WTC11 (cell line): Measurements from ENCODE around the gene ZNF683. TPM values are rescaled to one million over a fixed set of nuclear protein-coding genes. Genes with fewer than 3 reads are reported as not detected.

Experiments used
- ATAC-seq: fragments of 200-7000 bp; cut with Tn5 transposase; 2 replicates; pipeline ENCODE4 v1.10.0; 2021; ENCODE audit warnings: mild to moderate bottlenecking, moderate library complexity
- CTCF ChIA-PET: fragments of 300-600 bp; sonication (Branson Sonifier 250); formaldehyde crosslinking; loops from one replicate; lab custom pipeline; 2021; ENCODE audit warnings: antibody characterized with exemption; lab: Charles Lee
- POLR2A ChIA-PET: fragments of 350-600 bp; sonication (Branson Sonifier 250); formaldehyde crosslinking; loops from one replicate; lab custom pipeline; 2021; ENCODE audit warnings: antibody characterized with exemption; lab: Charles Lee
- DNase-seq: peaks from one replicate; pipeline ENCODE4 v3.0.0; 2021; ENCODE audit warnings: low spot score
- H3K27ac Mint-ChIP-seq: 2 replicates; pipeline ENCODE4 v1.8.0; 2021; ENCODE audit warnings: mixed read lengths
- H3K27me3 Mint-ChIP-seq: 2 replicates; pipeline ENCODE4 v1.8.0; 2021; ENCODE audit warnings: low read depth, mild to moderate bottlenecking, moderate library complexity, mixed read lengths
- H3K36me3 Mint-ChIP-seq: 2 replicates; pipeline ENCODE4 v1.8.0; 2021; ENCODE audit warnings: mixed read lengths
- H3K4me1 Mint-ChIP-seq: 2 replicates; pipeline ENCODE4 v1.8.0; 2022; ENCODE audit warnings: mixed read lengths
- H3K4me3 Mint-ChIP-seq: 2 replicates; pipeline ENCODE4 v1.8.0; 2021; ENCODE audit warnings: mild to moderate bottlenecking, moderate library complexity, mixed read lengths
- H3K9me3 Mint-ChIP-seq: 2 replicates; pipeline ENCODE4 v1.8.0; 2021; ENCODE audit warnings: mixed read lengths
- ATF3 ChIP-seq: sonication (generic); formaldehyde crosslinking; conservative IDR thresholded peaks from 2 replicates; pipeline ENCODE4 v1.8.1; 2022; ENCODE audit warnings: mild to moderate bottlenecking, missing genetic modification reagents
- CTCF ChIP-seq: fragments of 200-600 bp; IDR thresholded peaks from 2 replicates; pipeline ENCODE4 v1.8.0; 2022; ENCODE audit warnings: antibody characterized with exemption
- ESRRA ChIP-seq: sonication (generic); formaldehyde crosslinking; IDR thresholded peaks from 2 replicates; pipeline ENCODE4 v1.8.1; 2022; ENCODE audit warnings: mild to moderate bottlenecking, missing genetic modification reagents, borderline replicate concordance
- FOXK1 ChIP-seq: sonication (generic); formaldehyde crosslinking; IDR thresholded peaks from 2 replicates; pipeline ENCODE4 v1.8.0; 2022; ENCODE audit warnings: mild to moderate bottlenecking, moderate library complexity, missing genetic modification reagents
- HMGXB4 ChIP-seq: sonication (generic); formaldehyde crosslinking; IDR thresholded peaks from 2 replicates; pipeline ENCODE4 v1.8.1; 2023; ENCODE audit warnings: mild to moderate bottlenecking, moderate library complexity, missing genetic modification reagents
- MAX ChIP-seq: sonication (generic); formaldehyde crosslinking; IDR thresholded peaks from 2 replicates; pipeline ENCODE4 v1.8.0; 2022; ENCODE audit warnings: mild to moderate bottlenecking, missing genetic modification reagents
- TEAD4 ChIP-seq: sonication (generic); formaldehyde crosslinking; IDR thresholded peaks from 2 replicates; pipeline ENCODE4 v1.8.0; 2022; ENCODE audit warnings: mild to moderate bottlenecking, missing genetic modification reagents
- ZNF121 ChIP-seq: sonication (generic); formaldehyde crosslinking; IDR thresholded peaks from 2 replicates; pipeline ENCODE4 v1.8.0; 2023; ENCODE audit warnings: missing genetic modification reagents
- ZNF263 ChIP-seq: sonication (generic); formaldehyde crosslinking; IDR thresholded peaks from 2 replicates; pipeline ENCODE4 v1.8.1; 2022; ENCODE audit warnings: low read depth, mild to moderate bottlenecking, moderate library complexity, missing genetic modification reagents
- ZNF396 ChIP-seq: fragments of 250-450 bp; sonication (Bioruptor Pico); IDR thresholded peaks from 2 replicates; pipeline ENCODE4 v1.8.0; 2021; ENCODE audit warnings: mild to moderate bottlenecking, moderate library complexity, borderline replicate concordance
- ZNF423 ChIP-seq: fragments of 250-450 bp; sonication (Bioruptor Pico); IDR thresholded peaks from 2 replicates; pipeline ENCODE4 v2.1.2; 2022; ENCODE audit warnings: mild to moderate bottlenecking, moderate library complexity
- ZNF512 ChIP-seq: sonication (generic); formaldehyde crosslinking; IDR thresholded peaks from 2 replicates; pipeline ENCODE4 v1.8.1; 2022; ENCODE audit warnings: missing genetic modification reagents, borderline replicate concordance
- ZSCAN18 ChIP-seq: fragments of 250-450 bp; sonication (Bioruptor Pico); IDR thresholded peaks from 2 replicates; pipeline ENCODE4 v2.1.2; 2022; ENCODE audit warnings: mild to moderate bottlenecking, moderate library complexity
- total RNA-seq: library from RNA; stranded (reverse); gene quantifications from 3 replicates; pipeline ENCODE4 v1.2.3, GENCODE V29; 2021
- TF ChIP-seq, protein P1 (sequence below): fragments of 250-450 bp; sonication (Bioruptor Pico); IDR thresholded peaks from 2 replicates; pipeline ENCODE4 v1.8.0; 2021; ENCODE audit warnings: mild to moderate bottlenecking

ZNF683 gene
- total RNA-seq, 1 experiment from 2014 or later = not detected

DNA sequence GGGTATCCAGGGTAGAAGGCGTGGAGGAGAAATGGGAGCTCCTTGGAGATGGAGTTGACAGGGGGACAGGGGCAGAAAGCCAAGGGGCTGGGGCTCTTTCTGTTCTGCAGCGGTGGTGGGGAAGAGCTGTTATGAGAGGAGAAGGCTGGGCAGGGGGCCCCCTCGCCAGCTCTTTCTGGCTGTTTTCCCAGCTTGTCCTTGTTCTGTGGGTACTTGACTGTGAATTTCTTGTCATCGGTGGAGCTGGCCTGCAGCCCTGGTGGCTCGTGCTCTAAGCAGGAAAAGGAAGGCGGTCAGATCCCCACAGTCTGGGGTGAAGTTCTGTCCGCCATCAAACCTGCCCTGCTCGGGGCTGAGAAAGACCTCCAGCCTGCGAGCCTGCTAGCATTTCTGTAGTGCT is 7.6 kb downstream of the ZNF683 start:
- Mint-ChIP-seq H3K27ac (no peak overlapping the region), H3K27me3 (peaks cover 37% of the 10 kb centered on the region), H3K36me3 (no peaks in the 10 kb centered on the region), H3K4me1 (peaks cover 18% of the 10 kb centered on the region), H3K9me3 (no peaks in the 10 kb centered on the region), H3K4me3 (no peak overlapping the region)
- DNase-seq (no peak), ATAC-seq (no peak)
- TF ChIP-seq ZNF423 (CRISPR knock-in tag) (no peak), ZNF512 (CRISPR knock-in tag) (no peak), ATF3 (no peak), ZNF396 (CRISPR knock-in tag) (no peak), ZNF121 (CRISPR knock-in tag) (no peak), ZNF263 (no peak), ESRRA (CRISPR knock-in tag) (no peak), TEAD4 (CRISPR knock-in tag) (no peak)
- TF ChIP-seq, protein P1, sequence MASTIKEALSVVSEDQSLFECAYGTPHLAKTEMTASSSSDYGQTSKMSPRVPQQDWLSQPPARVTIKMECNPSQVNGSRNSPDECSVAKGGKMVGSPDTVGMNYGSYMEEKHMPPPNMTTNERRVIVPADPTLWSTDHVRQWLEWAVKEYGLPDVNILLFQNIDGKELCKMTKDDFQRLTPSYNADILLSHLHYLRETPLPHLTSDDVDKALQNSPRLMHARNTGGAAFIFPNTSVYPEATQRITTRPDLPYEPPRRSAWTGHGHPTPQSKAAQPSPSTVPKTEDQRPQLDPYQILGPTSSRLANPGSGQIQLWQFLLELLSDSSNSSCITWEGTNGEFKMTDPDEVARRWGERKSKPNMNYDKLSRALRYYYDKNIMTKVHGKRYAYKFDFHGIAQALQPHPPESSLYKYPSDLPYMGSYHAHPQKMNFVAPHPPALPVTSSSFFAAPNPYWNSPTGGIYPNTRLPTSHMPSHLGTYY (CRISPR knock-in tag) = no peak
- CTCF ChIA-PET = interaction anchor here (0.6 to 2.5 kb wide), 15 partner anchors 9 to 209 kb away, joined by 3 to 20 read pairs (median 5); partner anchors contain the start of gene CRYBG2
- POLR2A ChIA-PET = no interaction called here

DNA sequence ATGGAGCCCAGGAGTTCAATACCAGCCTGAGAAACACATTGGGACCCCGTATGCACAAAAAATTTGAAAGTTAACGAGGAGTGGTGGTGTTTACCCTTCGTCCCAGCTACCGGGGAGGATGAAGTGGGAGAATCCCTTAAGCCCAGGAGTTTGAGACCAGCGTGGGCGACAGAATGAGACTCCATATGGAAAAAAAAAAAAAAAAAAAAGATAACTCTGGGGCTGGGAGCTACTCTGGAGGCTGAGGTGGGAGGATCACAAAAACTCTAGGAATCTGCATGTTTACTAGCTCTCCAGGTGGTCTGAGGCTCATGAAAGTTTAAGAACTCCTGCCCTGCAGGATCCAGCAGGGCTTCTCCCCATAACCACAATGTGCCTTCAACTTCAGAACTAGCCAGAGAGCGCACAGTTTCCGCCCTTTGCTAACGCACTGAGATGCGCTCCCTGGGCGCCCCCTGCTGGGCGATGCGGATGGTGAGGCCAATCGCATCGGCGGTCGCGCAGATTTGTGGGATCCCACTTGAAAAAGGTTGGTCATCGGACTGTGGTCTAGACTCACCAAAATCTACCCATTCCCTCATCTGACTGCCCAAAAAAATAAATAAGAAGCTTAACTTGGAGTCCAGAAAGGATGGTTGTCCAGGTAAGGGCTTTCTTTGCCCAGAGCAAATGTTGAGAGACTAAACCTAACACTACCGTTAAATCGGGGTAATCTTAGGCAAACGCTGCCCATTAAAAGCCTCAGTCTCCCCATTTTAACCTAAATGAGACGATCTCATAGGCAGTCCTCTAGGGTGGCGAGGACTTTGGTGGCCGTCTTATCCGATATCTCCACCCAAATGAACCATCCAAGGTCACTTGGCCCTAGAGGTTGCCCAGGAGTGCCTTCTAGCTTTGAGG is 8.8 kb downstream of the ZNF683 start:
- ATAC-seq = peak; percentile 54
- Mint-ChIP-seq H3K36me3 (no peaks in the 10 kb centered on the region), H3K27ac (no peak overlapping the region), H3K4me1 (peaks cover 26% of the 10 kb centered on the region), H3K9me3 (no peaks in the 10 kb centered on the region), H3K4me3 (no peak overlapping the region), H3K27me3 (peaks cover 43% of the 10 kb centered on the region)
- TF ChIP-seq MAX (CRISPR knock-in tag) = peak; percentile 33; the same call in 1 of the 2 replicates
- no peak for TF ChIP-seq ZSCAN18 (CRISPR knock-in tag)
- TF ChIP-seq ZNF263 = no peak
- TF ChIP-seq FOXK1 (CRISPR knock-in tag) = no peak
- TF ChIP-seq ZNF423 (CRISPR knock-in tag) = peak; percentile 70; the same call in 1 of the 2 replicates
- peak; percentile 79 for TF ChIP-seq CTCF
- TF ChIP-seq HMGXB4 (CRISPR knock-in tag) = 0 out of 2 replicates have a peak, but pooled peaks have one; percentile 50
- TF ChIP-seq ESRRA (CRISPR knock-in tag) = no peak
- ChIA-PET POLR2A (interaction anchor here (0.6 kb wide), 2 partner anchors 46 to 75 kb away, joined by 3 read pairs; no protein-coding TSS in a partner anchor), CTCF (interaction anchor here (0.6 to 3.6 kb wide), 28 partner anchors 9 to 791 kb away, joined by 3 to 30 read pairs (median 4); partner anchors contain the start of genes CD52, CRYBG2 and SLC9A1)
- peak; percentile 87 for DNase-seq
